HG03565 (cell line): ENCODE measurements around the gene LMAN2.

Source experiments
- ATAC-seq: cut with Tn5 transposase; IDR thresholded peaks from one replicate; pipeline ENCODE4 v1.9.1; 2021; ENCODE audit warnings: mild to moderate bottlenecking, moderate library complexity; ENCODE audit not compliant: unreplicated experiment

LMAN2 gene, protein sequence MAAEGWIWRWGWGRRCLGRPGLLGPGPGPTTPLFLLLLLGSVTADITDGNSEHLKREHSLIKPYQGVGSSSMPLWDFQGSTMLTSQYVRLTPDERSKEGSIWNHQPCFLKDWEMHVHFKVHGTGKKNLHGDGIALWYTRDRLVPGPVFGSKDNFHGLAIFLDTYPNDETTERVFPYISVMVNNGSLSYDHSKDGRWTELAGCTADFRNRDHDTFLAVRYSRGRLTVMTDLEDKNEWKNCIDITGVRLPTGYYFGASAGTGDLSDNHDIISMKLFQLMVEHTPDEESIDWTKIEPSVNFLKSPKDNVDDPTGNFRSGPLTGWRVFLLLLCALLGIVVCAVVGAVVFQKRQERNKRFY

DNA sequence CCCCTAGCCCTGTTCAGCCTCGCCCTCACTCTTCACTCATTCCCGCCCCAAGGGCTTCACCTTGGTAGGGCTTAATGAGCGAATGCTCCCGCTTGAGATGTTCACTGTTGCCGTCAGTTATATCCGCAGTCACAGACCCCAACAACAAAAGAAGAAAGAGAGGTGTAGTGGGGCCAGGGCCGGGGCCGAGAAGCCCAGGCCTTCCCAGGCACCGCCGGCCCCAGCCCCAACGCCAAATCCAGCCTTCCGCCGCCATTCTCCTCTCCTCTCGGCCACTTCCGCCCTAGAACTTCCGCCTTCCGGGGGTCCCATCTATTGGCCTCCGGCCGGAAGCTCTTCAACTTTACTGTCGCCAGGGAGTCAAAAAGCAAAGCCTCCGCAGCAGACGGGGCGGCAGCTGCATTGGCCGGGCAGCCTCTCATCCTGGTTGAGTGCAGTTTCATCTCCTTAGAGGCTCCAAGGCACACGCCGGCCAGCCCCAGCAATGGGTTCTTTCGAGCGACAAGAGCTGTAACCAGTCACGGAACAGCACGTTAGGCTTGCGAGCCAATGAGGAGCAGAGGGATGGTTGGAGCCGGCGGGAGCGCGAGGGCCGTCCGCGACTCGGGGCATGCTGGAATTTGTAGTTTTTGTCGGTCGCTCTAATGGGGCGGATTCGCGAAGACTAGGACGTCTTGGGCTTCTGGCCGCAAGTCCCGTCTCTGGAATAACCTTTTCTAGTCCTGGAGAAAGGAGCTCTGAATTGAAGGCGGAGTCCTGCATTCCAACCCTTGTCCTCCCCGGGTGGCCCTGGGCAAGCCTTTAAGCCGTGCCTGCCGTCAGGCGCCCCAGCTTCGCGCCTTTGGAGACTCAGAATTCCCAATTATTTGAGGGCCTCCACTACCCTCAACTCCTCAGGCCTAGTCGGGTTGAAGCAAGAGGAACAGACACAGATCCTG lies at the start of gene LMAN2:
LMAN2 (minus strand) TSS at position 277 of the 938 bp plus-strand sequence; CDS start at position 256, 21 bp downstream.
- peak; percentile 80 for ATAC-seq

DNA sequence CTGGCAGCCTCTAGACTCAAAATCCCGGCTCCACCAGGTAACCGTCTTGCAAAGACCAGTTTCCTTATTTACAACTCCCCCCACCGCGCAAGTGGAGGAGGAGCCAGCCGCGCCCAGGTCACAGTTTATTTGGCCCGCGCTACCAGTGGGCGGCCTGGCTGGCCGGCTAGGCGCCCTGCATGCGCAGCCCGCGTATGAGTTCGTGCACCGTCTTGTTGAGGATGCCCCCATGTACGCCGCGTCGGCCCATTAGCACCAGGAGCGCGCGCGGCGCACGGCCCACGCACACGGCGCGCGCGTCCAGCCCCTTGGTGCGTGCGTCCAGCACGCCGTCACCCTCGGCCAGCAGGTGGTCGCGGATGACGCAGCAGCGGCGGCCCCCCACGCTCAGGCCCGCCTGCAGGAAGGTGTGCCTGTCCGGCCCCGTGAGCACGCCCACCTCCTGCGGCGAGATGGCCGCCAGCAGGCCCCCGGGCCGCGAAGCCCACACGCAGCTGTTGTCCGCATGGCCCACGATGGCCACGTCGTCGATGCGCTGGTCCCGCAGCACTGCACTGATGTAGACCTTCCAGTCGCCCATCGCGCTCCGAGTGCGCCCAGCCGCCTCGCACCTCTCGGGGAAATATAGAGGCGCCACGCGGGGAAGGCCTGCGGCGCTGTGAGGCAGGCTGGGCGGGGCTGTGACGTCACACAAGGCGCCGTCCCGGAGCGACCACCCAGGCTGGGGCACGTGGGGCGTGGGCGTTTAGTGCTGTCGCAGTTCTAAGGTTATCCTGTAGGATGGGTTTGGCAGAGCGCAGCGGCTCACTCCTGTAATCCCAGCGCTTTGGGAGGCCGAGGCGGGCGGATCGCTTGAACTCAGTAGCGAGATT lies 48.8 kb upstream of the LMAN2 start, which contains the start of gene PFN3:
PFN3 (minus strand) TSS at position 665 of the 872 bp plus-strand sequence; CDS start at position 580, 85 bp downstream.
- ATAC-seq: no peak

DNA sequence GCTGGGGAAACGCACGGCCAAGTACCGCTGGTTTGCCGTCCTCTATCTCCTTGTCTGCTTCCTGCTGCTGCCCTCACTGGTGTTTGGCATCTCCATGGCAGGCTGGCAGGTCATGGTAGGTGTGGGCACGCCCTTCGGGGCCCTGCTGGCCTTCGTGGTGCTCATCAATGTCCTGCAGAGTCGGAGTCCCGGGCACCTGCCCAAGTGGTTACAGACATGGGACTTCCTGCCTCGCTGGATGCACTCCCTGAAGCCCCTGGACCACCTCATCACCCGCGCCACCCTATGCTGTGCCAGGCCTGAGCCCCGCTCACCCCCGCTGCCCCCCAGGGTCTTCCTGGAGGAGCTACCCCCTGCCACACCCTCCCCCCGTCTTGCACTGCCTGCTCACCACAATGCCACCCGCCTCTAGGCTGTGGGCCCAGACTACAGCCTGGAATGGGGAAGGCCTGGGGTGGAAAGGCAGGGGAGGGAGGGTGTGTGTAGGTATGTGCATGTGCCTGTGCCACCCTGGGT lies 46.5 kb upstream of the LMAN2 start:
- no peak for ATAC-seq

DNA sequence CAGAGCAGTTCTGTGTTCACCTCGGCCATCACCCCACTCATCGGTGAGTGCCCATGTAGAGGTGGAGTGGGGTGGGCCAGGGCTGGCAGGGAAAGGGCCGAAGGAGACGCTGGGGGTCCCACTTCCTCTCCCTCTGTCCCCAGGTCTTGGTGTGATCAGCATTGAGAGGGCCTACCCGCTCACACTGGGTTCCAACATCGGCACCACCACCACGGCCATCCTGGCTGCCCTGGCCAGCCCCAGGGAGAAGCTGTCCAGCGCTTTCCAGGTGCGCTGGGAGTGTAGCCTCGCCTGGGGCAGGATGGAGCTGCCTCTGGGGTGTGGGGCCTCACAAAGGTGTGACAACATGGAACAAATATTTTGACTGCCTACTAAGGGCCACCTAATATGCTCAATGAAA lies 45.3 kb upstream of the LMAN2 start:
- ATAC-seq: no peak

DNA sequence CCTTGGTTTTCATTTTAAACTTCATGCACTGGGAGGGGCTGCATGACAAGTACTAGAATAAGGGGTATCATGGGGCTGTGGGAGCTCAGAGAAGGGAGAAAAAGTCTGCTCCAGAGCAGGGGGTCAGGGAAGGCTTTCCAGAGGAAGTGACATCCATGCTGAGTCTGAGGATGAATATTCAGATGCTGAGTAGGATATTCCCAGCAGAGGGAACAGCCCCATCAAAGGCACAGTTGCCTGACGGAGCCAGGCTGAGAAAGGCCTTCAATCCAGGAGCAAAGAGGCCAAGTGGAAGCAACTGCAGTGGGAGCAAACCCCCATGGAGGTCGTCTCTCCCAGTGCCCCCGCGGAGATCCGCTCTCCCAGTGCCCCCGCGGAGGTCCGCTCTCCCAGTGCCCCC lies 44.6 kb upstream of the LMAN2 start:
- ATAC-seq: no peak

DNA sequence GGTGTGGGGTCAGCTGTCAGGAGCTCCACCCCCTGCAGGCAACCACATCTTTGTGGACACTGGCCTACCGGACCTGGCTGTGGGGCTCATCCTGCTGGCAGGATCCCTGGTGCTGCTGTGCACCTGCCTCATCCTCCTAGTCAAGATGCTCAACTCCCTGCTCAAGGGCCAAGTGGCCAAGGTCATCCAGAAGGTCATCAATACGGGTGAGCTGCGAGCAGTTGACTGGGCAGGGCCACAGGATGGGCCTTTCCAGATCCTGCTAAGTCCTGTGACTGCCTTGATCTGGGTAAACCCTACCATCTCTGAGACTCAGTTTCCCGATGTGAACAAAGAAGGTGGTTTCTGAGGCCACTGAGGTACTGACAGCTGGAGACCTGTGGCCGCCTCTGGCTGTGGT lies 42.5 kb upstream of the LMAN2 start:
- ATAC-seq: no peak

DNA sequence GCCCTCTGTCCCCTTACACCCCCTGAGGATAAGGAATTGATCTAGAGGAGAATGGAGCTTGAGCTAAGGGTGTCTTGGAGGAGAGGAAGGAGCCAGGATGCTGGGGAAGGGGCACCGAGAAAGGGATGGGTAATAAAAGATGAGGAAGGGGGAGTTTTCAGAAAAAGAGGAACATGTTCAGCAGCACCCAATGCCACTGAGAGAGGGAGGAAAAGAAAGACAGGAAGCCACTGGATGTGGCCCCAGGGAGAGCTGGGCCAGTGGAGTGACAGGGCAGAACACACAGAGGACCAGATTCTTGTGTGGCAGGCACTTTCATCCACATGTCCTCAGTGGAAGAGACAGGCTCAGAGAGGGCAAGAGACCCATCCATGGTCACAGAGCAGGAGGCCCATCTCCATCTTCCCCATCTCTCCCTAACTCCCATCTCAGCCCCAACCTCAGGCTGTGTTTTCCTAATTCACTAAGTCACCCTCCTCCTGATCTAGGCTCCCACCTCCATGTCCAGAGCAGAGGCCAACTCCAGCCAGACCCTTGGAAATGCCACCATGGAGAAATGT lies 41.8 kb upstream of the LMAN2 start:
- no peak for ATAC-seq

DNA sequence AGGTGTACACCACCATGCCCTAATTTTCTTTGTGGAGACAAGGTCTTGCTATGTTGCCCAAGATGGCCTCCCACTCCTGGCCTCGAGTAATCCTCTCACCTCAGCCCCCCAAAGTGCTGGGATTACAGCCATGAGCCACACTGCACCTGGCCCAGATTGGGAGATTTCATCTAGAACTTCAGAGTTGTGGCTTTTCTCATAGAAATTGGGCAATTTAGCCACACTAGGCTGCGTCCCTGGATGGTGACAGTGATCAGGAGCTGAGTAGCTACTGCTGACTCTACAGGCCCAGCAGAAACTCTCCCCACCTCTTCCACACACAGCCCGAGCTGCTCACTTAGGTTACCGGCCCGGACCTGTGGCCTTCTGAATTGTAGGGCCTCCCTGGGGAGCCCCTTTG lies 41.3 kb upstream of the LMAN2 start:
- ATAC-seq: no peak

DNA sequence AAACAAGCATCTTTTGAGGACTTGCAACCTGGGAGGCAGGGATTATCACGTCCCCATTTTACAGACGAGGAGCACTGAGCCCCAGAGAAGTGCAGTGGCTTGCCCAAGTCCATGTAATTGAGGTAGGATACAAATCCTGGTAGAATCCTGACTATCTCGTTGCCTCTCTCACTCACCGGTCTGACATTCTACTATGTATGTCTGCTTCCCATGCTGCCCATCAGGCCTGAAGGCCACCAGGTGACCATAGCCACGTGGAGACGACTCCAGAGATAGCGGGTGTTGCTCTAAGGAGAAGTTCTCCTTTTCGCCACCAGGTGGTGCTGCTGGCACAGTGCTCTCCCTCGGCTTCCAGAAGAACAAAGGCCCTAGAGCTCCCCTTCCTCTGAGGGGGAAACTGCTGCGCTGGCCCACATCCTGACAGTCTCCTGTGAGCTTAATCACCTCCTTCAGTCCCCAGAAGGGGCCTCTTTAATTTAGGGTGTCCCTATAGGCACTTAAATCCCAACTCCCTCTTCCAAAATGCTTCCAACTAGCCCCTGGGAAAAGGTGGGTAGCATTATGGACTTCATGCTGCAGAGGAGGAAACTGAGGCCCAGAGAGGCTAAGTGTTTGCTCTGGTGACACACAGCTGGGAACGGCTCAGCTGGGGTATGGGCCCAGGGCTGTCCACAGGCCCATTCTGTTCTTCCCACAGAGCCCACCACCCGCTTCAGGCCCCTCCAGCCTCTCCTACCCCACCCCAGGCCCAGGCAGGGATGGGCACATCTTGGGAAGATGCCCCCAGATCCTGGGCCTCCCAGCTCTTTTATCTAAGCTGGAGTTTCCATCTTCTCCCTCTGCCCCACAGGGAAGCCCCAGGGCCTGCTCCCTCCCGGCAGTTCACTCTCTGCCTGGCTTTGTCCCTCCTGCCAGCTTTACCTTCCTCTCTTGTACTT lies 39.2 kb upstream of the LMAN2 start:
- peak; percentile 48 for ATAC-seq

DNA sequence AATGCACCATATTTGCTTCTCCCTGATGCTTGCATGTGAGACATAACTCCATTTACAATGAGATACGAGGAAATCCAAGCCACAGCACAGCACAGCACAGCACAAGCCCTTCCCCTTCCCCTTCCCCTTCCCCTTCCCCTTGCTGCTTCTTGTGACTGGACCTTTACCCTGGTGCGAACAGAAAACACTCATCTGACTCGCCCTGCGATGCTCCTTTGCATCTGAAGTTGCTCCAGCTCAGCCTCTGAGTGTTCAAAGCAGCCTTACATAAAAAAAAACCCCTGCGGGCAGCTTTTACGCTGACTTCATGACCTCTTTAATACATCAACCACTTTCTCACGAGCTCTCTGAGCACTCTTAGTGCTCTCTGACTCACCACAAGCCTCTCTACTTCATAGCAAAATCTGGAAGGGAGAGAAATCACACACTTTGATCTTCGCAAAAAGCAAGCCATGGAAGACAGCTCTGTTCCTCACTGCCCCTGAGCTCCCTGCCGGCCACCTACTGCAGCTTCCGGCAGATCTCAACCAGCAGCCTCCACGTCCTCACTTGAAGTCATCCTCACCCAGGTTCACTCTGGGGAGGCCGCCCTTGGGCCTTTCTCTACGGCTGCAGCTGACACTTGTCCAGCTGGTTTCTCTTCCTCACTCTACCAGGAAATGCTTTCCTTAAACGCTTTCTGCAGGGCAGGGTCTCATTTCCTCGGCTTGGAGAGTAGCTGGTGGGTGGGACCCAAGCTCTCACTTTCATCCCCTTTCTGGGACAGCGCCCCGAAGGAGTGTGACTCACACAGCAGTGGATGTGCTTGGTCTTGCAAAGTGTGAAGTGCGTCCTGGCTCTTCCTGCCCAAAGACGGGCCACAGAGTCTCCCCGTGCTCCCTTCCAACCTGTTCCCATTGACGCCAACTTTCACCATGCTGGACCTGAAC lies 38.0 kb upstream of the LMAN2 start:
- peak; percentile 38 for ATAC-seq

DNA sequence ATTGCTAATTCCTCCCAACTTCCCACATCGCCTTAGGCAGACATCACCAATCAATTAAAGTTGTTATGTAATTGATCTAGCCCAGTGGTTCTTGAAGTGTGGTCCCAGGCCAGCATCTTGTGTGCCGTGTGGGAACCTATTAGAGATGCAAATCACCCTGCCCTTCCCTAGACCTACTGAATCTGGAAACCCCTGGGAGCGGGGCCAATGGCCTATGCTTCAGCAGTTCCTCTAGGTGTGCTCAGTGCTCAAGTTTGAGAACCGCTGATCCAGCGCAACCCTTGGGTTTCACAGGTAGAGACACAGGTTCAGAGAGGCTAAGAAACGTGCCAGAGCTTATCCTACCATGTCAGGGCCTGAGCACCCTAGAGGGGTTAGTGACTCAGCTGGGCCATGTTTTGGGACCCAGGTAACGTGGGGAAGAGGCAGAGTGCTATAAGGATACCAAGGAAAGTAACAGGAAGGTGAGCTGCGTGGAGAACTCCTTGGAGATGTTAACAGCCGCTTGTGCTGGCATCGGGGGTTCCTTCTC lies 37.1 kb upstream of the LMAN2 start:
- ATAC-seq: no peak

DNA sequence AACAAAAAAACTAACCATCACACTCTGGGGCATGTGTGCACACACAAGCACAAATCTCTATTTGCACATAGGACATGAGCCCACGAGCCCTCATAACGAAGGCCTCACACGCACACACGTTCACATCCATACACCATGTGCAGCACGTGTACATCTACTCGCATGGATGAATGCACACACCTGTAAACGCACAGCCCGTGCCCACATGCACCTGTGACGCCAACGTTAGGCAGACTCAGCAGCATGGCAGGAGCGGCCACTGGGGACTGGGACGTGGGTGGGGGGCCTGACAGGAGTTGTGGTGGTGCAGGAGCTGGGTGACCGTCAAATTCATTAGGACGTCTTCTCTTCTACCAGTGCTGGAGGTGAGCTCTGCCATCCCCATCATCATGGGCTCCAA lies 35.9 kb upstream of the LMAN2 start:
- ATAC-seq: no peak

DNA sequence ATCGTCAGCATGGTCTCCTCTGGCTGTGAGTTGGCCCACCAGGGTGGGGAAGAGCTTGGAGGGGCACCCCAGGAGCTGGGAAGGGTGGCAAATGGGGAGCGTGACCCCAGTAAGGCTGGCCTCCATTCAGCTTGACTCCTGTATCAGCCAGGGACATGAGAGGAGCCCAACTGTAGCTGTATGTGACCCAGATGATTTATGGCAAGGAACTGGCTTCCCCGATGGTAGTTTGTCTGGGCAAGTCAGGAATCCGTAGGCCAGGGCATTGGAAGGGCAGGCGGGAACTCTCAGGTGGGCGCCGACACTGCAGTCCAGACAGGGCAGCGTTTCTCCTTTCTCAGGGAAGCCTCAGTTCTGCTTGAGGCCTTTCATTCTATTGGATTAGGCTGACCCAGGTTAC lies 35.1 kb upstream of the LMAN2 start:
- ATAC-seq: no peak

DNA sequence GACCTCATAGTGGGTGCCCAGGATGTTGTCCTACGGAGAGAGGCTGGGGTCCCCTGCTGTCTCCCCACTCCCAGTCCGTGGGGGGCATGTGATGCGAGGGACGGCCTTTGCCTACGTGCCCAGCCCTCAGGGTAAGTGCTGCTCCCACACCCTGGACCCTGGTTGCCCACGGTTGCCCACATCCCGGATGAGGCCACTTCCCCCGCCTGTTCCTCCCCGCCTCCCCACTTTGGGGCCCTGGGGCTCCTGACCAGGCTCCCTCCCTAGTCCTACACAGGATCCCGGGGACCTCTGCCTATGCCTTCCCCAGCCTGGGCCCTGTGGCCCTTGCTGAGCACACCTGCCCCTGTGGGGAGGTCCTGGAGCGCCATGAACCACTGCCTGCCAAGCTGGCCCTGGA lies 34.3 kb upstream of the LMAN2 start:
- no peak for ATAC-seq

DNA sequence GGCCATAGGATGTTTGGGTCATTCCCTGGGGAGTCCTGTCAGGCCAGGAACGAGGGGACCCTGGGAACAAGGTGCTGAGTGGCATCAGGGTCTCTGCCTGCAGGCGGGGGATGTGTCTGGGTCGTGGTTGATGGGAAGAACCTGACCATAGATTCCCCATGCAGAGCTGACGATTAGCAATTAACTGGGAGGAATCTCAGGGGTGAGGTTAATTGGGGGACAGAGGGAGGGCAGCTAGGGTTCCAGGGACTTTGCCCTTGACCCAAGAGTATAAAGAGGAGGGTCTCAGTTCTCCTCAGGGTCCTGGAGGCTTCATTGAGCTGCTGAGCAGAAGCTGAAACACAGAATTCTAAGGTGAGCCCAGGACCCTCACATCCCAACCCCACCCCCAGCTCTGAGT lies 32.7 kb upstream of the LMAN2 start, which contains the start of gene SLC34A1:
SLC34A1 (plus strand) TSS at position 301 of the 400 bp plus-strand sequence. CDS start 1,308 bp downstream, outside the sequence.
- no peak for ATAC-seq

DNA sequence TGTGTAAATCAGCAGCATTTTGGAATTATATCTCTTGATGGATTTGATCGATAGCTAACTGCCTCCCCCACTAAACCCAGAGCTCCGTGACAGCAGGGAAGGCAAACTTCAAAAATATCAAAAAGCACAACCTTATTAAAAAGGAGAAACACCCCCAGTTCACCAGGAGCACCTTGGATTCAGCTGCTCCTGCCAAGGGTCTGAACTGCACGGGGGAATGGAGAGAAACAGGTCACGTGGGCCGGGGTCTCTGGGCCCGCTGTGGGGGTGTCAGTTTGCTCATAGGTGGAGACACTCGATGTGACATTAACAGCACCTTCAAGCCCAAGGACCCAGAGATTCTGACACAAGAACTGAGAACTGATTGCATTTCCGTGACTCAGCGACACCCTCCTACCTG lies 31.7 kb upstream of the LMAN2 start:
- ATAC-seq: no peak

DNA sequence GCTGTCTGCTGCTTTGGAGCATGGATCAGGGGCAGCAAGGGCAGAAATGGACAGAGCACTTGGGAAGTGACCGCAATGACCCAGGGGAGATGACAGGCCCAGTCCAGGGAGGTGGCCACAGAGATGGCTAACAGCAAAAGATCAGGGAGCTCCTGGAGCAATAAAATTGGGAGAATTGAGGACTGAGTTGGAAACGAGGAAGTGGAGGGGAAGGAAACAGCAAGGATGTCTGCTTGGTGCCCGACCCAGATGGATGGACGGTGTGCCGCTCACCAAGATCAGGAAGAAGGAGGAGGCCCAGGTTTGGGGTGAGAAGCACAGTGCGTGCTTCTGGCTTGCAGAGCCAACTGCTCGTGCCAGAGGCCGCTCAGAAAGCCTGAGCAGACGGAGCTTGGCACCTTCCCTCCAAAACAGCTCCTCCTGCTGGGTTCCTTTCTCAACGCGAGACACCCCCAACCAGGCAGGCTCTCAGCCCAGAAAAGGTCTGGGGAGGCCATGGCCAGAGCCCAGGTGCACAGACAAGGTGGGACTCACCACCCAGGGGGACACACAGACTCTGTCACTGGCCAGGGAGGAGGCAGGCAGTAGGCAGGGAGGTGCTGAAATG lies 31.1 kb upstream of the LMAN2 start:
- no peak for ATAC-seq

DNA sequence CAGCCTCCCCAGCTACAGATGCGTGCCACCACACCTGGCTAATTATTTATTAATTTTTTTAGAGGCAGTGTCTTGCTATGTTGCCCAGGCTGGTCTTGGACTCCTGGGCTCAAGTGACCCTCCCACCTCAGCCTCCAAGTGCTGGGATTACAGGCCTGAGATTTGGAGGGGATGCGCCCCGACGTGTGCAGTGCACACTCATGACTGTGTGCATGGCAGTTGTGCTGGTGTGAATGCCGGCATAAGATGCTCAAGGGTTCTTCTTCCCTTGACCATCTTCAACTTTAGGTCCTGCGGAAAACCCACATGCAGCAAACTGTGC lies 29.3 kb upstream of the LMAN2 start:
- ATAC-seq: no peak
